Fibroblast of lung (primary cell): Measurements from ENCODE around the gene ELK3. TPM values are rescaled to one million over a fixed set of nuclear protein-coding genes. Genes with fewer than 3 reads are reported as not detected.
A peak's percentile ranks its signal among the peaks of the same experiment; 100 is the strongest.

Experiments used
- DNase-seq, 2 donors: peaks; one replicate each; pipeline versions ENCODE4 v3.0.0 to v3.0.0-alpha.2; 2010; ENCODE audit warnings: low read depth in 2 of 2
- H2AFZ ChIP-seq: 2 replicates; pipeline ENCODE4 v1.5.1; 2012; ENCODE audit warnings: low read length, control low read depth, inconsistent platforms
- H3K27ac ChIP-seq: 2 replicates; pipeline ENCODE4 v1.5.1; 2011; ENCODE audit warnings: low read length, control low read depth; ENCODE audit not compliant: insufficient read depth
- H3K27me3 ChIP-seq: 2 replicates; pipeline ENCODE4 v1.5.1; 2011; ENCODE audit warnings: mild to moderate bottlenecking, low read length; ENCODE audit not compliant: control insufficient read depth, insufficient read depth
- H3K36me3 ChIP-seq: 2 replicates; pipeline ENCODE4 v1.5.1; 2011; ENCODE audit warnings: low read length; ENCODE audit not compliant: control insufficient read depth, insufficient read depth
- H3K4me1 ChIP-seq: 2 replicates; pipeline ENCODE4 v1.5.1; 2011; ENCODE audit warnings: low read length; ENCODE audit not compliant: control insufficient read depth, insufficient read depth; ENCODE audit errors: extremely low read depth
- H3K4me2 ChIP-seq: 2 replicates; pipeline ENCODE4 v1.5.1; 2011; ENCODE audit warnings: low read length, control low read depth; ENCODE audit not compliant: insufficient read depth; ENCODE audit errors: extremely low read depth
- H3K4me3 ChIP-seq, 4 experiments: fragments of 200-600 bp in 1 of 4; sonication (generic) in 1 of 4; replicated peaks in 1 of 4; 2 replicates each; pipeline ENCODE4 v1.5.1; 2011 to 2016; ENCODE audit warnings: low read length in 4 of 4, low read depth in 3 of 4, mild to moderate bottlenecking in 3 of 4, control low read depth in 2 of 4, inconsistent platforms in 1 of 4, mixed read lengths in 1 of 4; ENCODE audit not compliant: insufficient read depth in 1 of 4; ENCODE audit errors: control extremely low read depth in 1 of 4
- H3K79me2 ChIP-seq: 2 replicates; pipeline ENCODE4 v1.5.1; 2012; ENCODE audit warnings: mild to moderate bottlenecking, low read length, inconsistent platforms; ENCODE audit not compliant: control insufficient read depth, insufficient read depth
- H3K9ac ChIP-seq: 2 replicates; pipeline ENCODE4 v1.5.1; 2011; ENCODE audit warnings: mild to moderate bottlenecking, low read length, control low read depth; ENCODE audit not compliant: insufficient read depth
- H3K9me3 ChIP-seq: 2 replicates; pipeline ENCODE4 v1.5.1; 2012; ENCODE audit warnings: low read depth, low read length; ENCODE audit not compliant: control insufficient read depth, insufficient read depth
- H4K20me1 ChIP-seq: 2 replicates; pipeline ENCODE4 v1.5.1; 2011; ENCODE audit warnings: low read length; ENCODE audit not compliant: control insufficient read depth, insufficient read depth; ENCODE audit errors: extremely low read depth
- EZH2 ChIP-seq: IDR thresholded peaks from 2 replicates; pipeline ENCODE4 v1.5.1; 2012; ENCODE audit warnings: low read length, control low read depth, mild to moderate bottlenecking; ENCODE audit errors: missing control alignments
- polyA plus RNA-seq, 2 donors: library from polyadenylated mRNA; depleted of rRNA in 1 of 2; stranded (reverse) in 1 of 2; unstranded in 1 of 2; fragments of >200 nt; gene quantifications; 2 replicates each; pipeline ENCODE4 v1.2.1, GENCODE V29; 2011 to 2012; ENCODE audit warnings: missing spikeins in 1 of 2
- total RNA-seq: library from RNA; depleted of rRNA; stranded (reverse); fragments of >200 nt; gene quantifications from 2 replicates; pipeline ENCODE4 v1.2.1, GENCODE V29; 2014
- TF ChIP-seq, protein P1 (sequence below), 2 donors: IDR thresholded peaks in 1 of 2; conservative IDR thresholded peaks in 1 of 2; 1 replicate in 1 of 2; 2 replicates in 1 of 2; pipeline ENCODE4 v1.5.1; 2011 to 2012; ENCODE audit warnings: low read length in 2 of 2, control low read depth in 1 of 2, inconsistent platforms in 1 of 2, low read depth in 1 of 2, mild to moderate bottlenecking in 1 of 2

ELK3 gene
- total and polyA plus RNA-seq, 2 donors (not counting 1 experiment from before 2014, with no cell fraction given) = 14.7 to 27.9 TPM

DNA sequence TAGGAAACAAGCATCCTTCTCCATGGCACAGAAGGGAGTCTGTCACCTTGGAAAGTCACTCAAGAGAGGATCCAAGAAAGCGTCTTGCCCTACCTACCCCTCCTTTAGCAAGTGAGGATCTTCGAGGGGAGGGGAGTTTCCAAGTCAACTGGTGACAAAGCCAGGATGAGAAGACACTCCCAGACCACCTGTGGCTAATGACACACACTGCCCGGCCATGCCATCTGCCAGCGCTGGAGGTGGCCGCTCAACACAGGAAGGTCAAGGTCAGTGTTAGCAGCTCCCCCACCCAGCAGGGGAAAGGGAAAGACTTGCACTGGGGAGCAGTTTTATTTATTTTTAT, 41.3 kb downstream of the ELK3 start:
- peaks cover 52% of the 10 kb centered on the region for H3K79me2 ChIP-seq
- no peaks in the 10 kb centered on the region for H4K20me1 ChIP-seq
- H3K4me3 ChIP-seq = no peak overlapping the region
- H3K27ac ChIP-seq = peak overlapping the region; percentile 92
- H3K9me3 ChIP-seq = no peaks in the 10 kb centered on the region
- no peaks in the 10 kb centered on the region for H3K36me3 ChIP-seq
- no peak for TF ChIP-seq EZH2
- TF ChIP-seq, protein P1, sequence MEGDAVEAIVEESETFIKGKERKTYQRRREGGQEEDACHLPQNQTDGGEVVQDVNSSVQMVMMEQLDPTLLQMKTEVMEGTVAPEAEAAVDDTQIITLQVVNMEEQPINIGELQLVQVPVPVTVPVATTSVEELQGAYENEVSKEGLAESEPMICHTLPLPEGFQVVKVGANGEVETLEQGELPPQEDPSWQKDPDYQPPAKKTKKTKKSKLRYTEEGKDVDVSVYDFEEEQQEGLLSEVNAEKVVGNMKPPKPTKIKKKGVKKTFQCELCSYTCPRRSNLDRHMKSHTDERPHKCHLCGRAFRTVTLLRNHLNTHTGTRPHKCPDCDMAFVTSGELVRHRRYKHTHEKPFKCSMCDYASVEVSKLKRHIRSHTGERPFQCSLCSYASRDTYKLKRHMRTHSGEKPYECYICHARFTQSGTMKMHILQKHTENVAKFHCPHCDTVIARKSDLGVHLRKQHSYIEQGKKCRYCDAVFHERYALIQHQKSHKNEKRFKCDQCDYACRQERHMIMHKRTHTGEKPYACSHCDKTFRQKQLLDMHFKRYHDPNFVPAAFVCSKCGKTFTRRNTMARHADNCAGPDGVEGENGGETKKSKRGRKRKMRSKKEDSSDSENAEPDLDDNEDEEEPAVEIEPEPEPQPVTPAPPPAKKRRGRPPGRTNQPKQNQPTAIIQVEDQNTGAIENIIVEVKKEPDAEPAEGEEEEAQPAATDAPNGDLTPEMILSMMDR (conservative IDR thresholded peaks at IDR 0.05 in 1 of 2, IDR thresholded peaks at IDR 0.05 in 1 of 2; ENCODE audit: low read depth in 1 of 2, low read length in 2 of 2) = no peak
- no peaks in the 10 kb centered on the region for H3K27me3 ChIP-seq
- peaks cover 39% of the 10 kb centered on the region for H3K4me1 ChIP-seq
- no peak for DNase-seq
- H3K9ac ChIP-seq = no peak overlapping the region
- H2AFZ ChIP-seq = no peak overlapping the region
- H3K4me2 ChIP-seq = no peak overlapping the region

DNA sequence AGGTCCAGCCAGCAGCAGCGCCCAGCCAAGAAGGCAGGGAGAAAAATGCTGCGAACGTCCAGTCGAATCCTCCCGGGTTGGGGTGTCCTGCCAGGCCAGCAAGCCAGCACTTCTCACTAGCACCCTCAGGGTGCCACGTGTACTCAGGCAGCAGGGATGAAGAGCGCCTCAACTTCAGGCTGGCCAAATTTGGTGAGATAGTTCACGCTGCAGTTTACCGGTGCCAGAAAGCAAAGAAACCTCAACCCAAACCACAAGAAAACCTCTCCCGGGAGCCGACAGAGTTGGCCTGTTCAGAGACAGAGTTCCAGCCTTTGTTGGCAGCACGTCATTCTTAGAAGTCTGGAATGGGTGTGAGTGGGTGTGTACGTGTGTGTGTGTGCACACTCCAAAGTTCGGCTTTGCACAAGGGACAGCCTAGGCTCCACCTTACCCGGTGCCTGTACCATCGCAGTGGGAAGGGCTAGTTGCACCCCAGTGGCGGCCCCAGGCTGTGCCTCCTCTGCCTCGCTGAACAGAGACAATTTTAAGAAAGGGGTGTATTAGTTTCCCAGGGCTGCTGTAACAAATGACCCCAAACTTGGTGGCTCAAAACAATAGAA, 42.1 kb downstream of the ELK3 start:
- Histone ChIP-seq H3K4me3 (no peak overlapping the region), H3K4me1 (peaks cover 46% of the 10 kb centered on the region)
- DNase-seq = peak; percentile 90 to 92

DNA sequence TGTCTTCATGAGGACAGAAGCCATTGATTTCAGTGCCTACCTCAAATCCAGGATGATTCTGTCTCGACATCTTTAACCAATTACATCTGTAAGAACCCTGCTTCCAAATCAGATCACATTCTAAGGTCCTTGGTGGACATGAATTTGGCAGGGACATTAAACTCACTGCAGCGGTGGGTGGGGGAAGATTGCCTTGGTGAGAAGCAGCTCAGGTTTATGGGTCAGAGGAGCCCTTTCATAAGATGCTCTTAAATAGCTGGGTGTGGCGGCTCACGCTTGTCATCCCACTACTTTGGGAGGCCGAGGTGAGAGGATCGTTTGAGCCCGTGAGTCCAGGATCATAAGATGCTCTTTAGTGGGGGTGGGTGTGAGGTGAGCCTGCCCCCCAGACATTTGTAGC, 42.9 kb downstream of the ELK3 start:
- Histone ChIP-seq H3K9ac (peak overlapping the region; percentile 24), H2AFZ (no peak overlapping the region), H3K4me1 (peaks cover 50% of the 10 kb centered on the region), H3K27me3 (no peaks in the 10 kb centered on the region), H3K9me3 (no peaks in the 10 kb centered on the region), H3K79me2 (peaks cover 52% of the 10 kb centered on the region), H3K36me3 (no peaks in the 10 kb centered on the region), H3K27ac (peak overlapping the region; percentile 92), H4K20me1 (no peaks in the 10 kb centered on the region), H3K4me2 (peak overlapping the region; percentile 38), H3K4me3 (no peak overlapping the region)
- DNase-seq = peak; percentile 52 to 53
- TF ChIP-seq, protein P1 (conservative IDR thresholded peaks at IDR 0.05 in 1 of 2, IDR thresholded peaks at IDR 0.05 in 1 of 2; ENCODE audit: low read depth in 1 of 2, low read length in 2 of 2) = no peak
- TF ChIP-seq EZH2 = no peak

More for the DNA sequence above, 42.1 kb downstream of the ELK3 start:
- Histone ChIP-seq H3K79me2 (peaks cover 57% of the 10 kb centered on the region), H3K27me3 (no peaks in the 10 kb centered on the region), H3K36me3 (no peaks in the 10 kb centered on the region), H4K20me1 (no peaks in the 10 kb centered on the region), H2AFZ (no peak overlapping the region), H3K4me2 (peak overlapping the region; percentile 64), H3K9me3 (no peaks in the 10 kb centered on the region), H3K27ac (peak overlapping the region; percentile 92), H3K9ac (peak overlapping the region; percentile 47)
- TF ChIP-seq, protein P1 (conservative IDR thresholded peaks at IDR 0.05 in 1 of 2, IDR thresholded peaks at IDR 0.05 in 1 of 2; ENCODE audit: low read depth in 1 of 2, low read length in 2 of 2) = no peak
- TF ChIP-seq EZH2 = no peak
